A172 (cell line): Measurements from ENCODE around the gene ALDH1A2. TPM values are rescaled to one million over a fixed set of nuclear protein-coding genes. Genes with fewer than 3 reads are reported as not detected.

Experiments used
- DNase-seq: peaks from one replicate; pipeline ENCODE4 v3.0.0-alpha.2; 2015; ENCODE audit warnings: low spot score
- total RNA-seq: library from RNA; depleted of rRNA; stranded (reverse); fragments of >200 nt; shearing (Covaris generic); gene quantifications from 2 replicates; pipeline ENCODE4 v1.2.3, GENCODE V29; 2014

The ALDH1A2 gene
- total RNA-seq, 1 experiment from 2014 or later, result not detected

GRCh38 chr15:57996561-57996960, 69.0 kb downstream of the ALDH1A2 start:
- no peak for DNase-seq

GRCh38 chr15:57994221-57995049, 71.1 kb downstream of the ALDH1A2 start:
- no peak for DNase-seq

GRCh38 chr15:57993409-57994145, 71.9 kb downstream of the ALDH1A2 start:
- DNase-seq, result no peak

GRCh38 chr15:57992761-57993355, 72.7 kb downstream of the ALDH1A2 start:
- DNase-seq, result no peak

- DNase-seq, result no peak
Observed at GRCh38 chr15:57973534-57973933, 92.0 kb downstream of the ALDH1A2 start.

- no peak for DNase-seq
Observed at GRCh38 chr15:57972864-57973263, 92.6 kb downstream of the ALDH1A2 start.

GRCh38 chr15:57969996-57970395, 95.5 kb downstream of the ALDH1A2 start:
- DNase-seq, result no peak

- DNase-seq, result no peak
Observed at GRCh38 chr15:57969355-57969754, 96.2 kb downstream of the ALDH1A2 start.

GRCh38 chr15:57962887-57963286, 102.6 kb downstream of the ALDH1A2 start:
- no peak for DNase-seq

- no peak for DNase-seq
Observed at GRCh38 chr15:57961919-57962318, 103.6 kb downstream of the ALDH1A2 start.

- no peak for DNase-seq
Observed at GRCh38 chr15:57957113-57957512, 108.4 kb downstream of the ALDH1A2 start.

- no peak for DNase-seq
Observed at GRCh38 chr15:57953874-57954273, 111.6 kb downstream of the ALDH1A2 start.

GRCh38 chr15:57951328-57951932, 114.1 kb downstream of the ALDH1A2 start:
- DNase-seq, result no peak

- DNase-seq, result no peak
Observed at GRCh38 chr15:57950381-57950946, 115.0 kb downstream of the ALDH1A2 start.

GRCh38 chr15:57949374-57949943, 116.1 kb downstream of the ALDH1A2 start:
- no peak for DNase-seq

GRCh38 chr15:57948351-57949289, 116.9 kb downstream of the ALDH1A2 start:
- DNase-seq, result no peak

GRCh38 chr15:57947781-57948180, 117.7 kb downstream of the ALDH1A2 start:
- no peak for DNase-seq

- DNase-seq, result no peak
Observed at GRCh38 chr15:57947282-57947681, 118.2 kb downstream of the ALDH1A2 start.

- DNase-seq, result no peak
Observed at GRCh38 chr15:57946491-57947048, 118.9 kb downstream of the ALDH1A2 start.

GRCh38 chr15:57945616-57946015, 119.9 kb downstream of the ALDH1A2 start:
- DNase-seq, result no peak
